HS-5 (cell line): ENCODE data around the gene SGK1.
A peak's percentile ranks its signal among the peaks of the same experiment; 100 is the strongest.
"Not testable (repeated sequence)": the region's sequence is repeated elsewhere in the genome, so short reads cannot be mapped to it uniquely, and the experiment has no call there.

Source experiments
- DNase-seq: peaks from one replicate; pipeline ENCODE4 v3.0.0-alpha.2; 2012; ENCODE audit warnings: low read depth

The SGK1 gene

DNA sequence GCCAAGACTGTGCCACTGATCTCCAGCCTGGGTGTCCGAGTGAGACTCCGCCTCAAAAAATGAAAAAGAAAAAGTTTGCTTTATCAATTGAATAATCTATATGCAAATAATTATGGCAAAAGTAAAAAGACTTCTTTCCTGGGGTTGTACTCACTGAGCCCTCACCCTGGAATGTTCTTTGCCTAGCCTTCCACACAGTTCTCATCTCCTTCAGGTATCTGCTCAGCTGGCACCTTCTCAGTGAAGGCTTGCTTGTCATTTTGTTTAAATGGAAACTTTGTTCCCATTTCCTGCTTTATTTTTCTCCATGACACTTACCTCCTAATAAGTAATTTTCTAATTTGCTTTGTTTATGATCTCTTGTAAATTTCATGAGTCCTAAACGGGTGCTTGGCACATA, 96.7 kb downstream of the SGK1 start:
- no peak for DNase-seq

DNA sequence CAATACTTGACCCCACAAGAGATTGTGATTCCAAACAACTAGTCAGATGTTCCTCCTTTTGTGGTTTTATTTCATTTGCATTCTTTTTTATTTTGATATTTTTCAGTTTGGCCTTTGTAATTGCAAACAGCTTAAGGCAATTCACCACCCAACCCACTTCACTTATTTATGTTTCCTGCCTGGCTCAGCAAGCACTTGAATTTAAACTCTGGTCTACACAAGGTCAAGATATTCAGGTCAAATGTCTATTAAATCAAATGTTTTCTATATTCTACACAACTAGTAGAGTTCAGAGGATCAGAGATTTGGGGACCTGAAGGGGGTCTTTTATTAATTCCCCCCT, 100.1 kb downstream of the SGK1 start:
- DNase-seq = no peak

DNA sequence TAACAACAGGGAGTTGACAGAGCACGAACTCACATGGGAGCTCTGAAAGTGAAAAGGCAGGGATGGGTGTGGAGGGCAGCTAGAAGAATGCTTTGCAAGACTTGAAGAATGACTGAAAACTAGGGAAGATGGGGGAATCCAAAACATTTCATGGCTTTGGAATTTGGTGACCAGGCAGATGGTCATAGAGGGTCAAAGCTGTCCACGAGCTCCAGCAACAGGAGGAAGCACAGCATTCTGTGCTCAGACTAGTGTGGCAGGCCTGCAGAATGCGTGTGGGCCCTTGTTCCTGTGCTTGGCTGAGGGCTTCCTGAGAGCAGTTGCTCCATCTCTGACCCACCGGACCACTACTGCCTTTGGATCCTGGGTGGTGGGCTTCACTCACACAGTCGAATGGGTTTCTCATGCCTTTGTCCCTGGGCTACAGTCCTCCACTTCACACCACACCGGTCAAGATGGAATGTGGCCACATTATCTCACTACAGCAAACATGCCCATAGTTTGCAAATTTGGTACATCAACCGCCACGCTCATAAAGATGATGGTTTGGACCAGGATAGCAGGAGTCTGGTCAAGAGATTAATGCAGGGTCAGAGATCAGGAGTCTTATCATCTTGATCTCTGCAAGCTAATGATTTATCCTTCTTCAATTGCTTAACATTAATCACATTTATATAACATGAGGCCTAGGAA, 100.7 kb downstream of the SGK1 start:
- peak; percentile 29 for DNase-seq

DNA sequence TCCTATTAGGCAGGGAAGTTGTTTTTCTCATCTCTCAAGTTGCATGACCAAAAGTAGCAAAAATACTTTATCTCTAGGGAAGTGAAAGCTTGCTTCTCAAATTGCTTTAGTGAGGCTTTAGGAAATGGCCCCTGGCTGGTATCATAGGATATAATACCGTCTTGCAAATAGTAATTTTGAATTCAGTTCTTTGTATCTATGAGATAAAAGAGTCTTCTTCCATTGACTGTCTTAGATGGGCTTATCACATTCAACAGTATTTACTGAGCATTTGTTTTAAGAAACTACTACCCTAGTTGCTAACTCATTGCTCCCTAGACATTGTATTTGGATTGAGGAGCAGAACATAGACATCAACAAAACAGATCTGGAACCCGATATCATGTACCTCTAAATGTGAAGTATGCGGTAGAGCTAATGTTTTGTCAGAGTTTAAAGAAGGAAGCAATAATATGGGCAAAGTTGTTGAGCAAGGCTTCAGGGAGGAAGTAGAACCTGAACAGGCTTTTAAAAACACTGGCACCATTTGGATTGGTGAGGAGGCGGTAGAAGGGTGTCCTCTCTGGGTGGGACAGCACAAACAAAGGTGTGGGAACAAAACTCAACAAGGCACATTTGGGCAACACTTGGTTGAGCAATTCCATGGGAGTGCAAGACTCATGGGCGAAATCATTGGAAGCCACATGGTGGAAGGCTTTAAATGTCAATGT, 101.5 kb downstream of the SGK1 start:
- no peak for DNase-seq

DNA sequence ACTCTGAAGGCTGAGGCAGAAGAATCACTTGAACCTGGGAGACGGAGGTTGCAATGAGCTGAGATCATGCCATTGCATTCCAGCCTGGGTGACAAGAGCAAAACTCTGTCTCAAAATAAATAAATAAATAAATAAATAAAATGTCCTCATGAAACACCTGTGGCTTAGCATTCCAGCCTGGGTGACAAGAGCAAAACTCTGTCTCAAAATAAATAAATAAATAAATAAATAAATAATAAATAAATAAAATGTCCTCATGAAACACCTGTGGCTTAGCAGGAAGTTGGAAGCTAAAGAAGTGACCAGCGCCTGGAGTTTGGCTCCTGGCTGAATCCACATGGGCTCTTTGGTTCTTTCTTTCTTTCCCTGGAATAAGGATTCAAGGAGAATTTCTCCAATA, 104.5 kb downstream of the SGK1 start:
- DNase-seq = not testable (repeated sequence)

DNA sequence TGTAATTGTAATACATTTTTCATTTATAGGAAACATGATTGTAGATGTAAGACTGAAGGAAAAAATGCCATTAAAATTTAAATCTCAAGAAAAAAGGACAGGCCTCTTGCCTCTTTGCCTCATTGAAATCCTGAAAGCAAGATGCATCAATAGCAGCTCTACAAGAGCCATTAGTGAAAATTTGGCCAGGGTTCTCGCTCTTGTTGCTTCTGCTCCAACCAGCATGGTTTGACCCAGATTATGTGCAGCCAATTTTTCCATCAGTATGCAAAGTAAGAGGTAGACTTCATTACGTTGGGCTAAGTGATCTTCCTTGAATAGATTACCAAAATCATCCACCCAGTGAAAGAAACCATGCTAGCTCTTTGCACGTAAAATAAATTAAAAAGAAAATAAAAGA, 106.6 kb downstream of the SGK1 start:
- DNase-seq = no peak

DNA sequence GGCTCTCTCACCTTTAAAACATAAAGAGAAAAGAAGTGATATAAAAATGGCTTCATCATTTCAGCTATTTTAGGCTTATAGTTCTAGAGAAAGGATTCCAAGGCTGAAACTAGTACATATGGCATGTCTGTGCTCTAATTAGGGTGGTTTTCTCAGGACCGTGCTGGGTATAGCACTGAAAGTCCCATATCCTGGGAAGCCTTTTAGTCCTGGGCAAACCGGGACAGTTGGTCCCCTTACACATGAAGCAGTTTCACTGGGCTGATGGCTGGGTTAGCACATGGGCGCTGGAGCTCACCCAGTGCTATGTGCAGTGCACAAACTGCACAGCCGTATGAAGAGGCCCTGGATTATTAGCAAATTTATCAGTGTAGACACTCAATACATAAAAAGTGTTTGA, 110.5 kb downstream of the SGK1 start:
- DNase-seq = no peak

DNA sequence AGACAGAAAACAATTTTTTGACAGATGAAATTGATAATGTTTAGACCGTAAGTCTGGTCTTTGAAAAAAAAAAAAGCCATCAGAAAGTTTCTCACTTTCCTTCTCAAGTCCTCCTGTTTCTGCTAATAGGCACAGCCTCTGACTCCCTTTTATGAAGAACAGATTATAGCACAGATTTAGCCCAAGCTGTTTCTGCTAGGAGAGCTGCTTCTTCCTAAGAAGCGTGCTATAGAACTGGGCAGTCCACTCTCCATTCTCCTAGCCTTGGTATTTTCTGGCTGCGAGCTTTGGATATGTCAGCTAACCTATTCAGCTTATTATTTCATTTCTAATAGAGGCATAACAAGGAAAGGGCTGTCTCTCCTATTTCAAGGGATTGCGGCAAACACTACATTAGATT, 112.5 kb downstream of the SGK1 start:
- no peak for DNase-seq

DNA sequence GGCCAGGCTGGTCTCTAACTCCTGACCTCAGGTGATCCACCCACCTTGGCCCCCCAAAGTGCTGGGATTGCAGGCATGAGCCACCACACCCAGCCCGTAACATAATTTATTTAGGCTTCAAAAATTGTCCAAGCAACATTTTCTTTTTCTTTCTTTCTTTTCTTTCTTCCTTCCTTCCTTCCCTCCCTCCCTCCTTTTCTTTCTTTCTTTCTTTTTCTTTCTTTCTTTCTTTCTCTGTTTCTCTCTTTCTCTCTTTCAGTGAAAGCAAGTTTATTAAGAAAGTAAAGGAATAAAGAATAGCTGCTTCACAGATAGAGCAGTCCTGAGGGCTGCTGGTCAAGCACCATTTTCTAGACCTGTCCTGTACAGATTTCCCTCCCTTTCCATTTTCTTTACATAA, 113.2 kb downstream of the SGK1 start:
- not testable (repeated sequence) for DNase-seq

DNA sequence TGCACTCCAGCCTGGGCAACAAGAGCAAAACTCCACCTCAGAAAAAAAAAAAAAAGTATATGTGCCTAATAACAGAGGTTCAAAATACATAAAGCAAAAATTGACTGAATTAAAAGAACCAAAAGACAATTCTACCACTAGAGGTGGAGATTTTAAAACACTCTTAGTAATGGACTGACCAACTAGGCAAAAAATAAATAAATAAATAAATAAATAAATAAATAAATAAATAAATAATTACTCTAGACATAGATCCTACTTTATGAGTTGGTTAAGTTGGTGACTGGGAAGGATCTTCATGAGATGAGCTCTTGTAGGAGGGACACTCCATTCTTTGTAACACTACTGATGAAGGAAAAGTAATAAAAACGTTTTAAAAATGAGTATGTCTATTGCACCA, 113.9 kb downstream of the SGK1 start:
- DNase-seq = no peak

DNA sequence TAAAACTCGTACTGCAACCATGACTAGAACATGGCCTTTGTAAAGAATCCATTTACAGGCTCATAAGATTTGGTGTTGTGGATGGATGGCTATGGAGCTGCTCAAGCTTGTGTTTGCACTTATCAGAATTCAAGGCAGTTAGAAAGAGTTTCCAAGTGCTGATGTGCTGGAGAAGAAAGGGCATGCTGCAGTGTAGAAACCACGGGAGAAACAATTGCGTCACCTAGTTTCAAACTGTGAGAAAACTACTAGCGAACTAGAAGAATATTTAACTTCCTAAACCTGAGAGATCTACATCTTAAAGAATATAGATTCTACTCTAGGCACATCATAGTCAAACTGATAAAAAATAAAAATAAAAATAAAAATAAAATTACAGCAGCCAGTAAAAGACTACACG, 116.2 kb downstream of the SGK1 start:
- no peak for DNase-seq

DNA sequence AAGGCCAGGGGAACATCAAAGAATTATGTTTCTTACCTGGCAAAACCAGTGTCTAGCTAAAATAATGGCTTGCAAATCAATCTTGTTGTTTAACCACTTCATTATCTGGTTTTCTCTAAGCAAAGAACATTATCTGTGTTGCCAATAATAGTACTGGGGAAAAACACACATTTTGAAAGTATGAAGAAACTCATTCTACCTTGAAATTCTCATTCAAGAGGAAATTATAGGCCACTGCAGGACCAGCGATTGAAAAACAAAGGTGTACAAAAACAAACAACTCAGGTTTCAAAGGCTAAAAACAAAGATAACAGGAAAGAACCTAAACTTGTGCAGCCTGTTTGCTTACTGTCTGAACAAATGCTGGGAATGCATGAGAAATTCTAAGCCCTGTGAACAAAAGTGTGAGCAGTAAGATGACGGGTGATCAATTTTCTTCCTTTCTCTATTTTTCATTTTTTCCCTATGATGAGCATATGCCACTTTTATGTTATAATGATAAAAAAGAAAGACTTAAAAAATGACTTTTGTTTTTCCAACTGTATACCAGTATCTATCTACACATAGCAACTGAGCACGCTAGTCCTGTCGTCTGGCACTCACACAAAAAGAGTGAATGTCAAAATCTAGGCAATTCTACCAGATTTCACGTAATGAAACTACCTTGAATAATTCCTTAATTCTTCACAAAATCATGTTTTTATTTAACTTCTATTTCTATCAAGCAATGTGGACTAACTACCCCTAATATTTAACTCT, 117.9 kb downstream of the SGK1 start:
- no peak for DNase-seq

DNA sequence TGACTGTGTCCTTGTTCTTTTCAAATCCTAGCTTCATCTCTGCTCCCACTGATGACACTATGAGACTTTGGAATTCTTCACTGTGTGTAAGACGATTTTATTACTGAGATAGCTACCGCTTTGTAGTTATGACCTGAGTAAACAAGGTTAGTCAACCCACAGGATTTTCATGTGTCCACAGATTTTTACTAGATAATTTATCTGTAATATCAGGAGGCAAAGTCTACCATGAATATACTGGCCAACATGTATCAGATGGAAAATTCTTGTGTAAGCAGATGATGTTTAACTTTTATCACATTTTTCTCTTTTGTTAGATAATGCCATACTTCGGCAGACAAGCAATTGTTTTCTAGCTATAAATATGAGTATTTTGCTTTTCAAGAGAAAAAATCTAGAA, 119.8 kb downstream of the SGK1 start:
- DNase-seq = peak; percentile 32

DNA sequence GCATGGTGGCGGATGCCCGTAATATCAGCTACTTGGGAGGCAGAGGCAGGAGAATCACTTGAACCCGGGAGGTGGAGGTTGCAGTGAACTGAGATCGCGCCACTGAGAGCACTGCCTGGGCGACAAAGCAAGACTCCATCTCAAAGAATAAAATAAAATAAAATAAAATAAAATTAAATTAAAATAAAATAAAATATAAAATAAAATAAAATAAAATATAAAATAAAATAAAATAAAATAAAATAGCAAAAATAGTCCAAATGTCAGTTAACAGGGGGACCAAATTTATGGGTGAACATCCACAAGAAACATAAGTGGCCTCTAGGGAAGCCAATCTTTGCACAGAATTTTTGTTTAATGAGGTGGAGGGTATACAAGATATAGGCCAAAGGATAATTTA, 120.2 kb downstream of the SGK1 start:
- DNase-seq = not testable (repeated sequence)

DNA sequence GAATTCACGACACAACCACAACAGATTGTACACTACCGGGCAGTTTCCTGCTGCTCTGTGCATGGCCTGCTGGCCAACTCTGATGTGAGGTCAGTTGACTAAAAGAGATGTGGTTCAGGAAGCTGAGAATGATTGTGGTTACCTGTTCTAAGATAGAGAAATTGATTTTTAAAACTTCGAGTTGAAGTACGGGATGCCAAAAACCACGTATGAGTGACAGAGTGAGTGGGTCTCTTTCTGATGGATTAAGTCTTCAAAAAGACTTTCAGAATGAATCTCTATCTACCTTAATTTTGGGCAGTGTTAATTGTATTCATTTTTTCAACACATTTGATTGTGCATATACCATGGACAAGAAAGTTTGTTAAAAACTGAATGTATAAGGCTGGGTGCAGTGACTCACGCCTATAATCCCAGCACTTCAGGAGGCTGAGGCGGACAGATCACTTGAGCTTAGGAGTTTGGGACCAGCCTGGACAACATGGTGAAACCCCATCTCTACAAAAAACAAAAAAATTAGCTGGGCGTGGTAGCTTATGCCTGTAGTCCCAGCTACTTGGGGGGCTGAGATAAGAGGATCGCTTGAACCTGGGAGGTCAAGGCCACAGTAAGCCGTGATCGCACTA, 121.2 kb downstream of the SGK1 start:
- DNase-seq = no peak

DNA sequence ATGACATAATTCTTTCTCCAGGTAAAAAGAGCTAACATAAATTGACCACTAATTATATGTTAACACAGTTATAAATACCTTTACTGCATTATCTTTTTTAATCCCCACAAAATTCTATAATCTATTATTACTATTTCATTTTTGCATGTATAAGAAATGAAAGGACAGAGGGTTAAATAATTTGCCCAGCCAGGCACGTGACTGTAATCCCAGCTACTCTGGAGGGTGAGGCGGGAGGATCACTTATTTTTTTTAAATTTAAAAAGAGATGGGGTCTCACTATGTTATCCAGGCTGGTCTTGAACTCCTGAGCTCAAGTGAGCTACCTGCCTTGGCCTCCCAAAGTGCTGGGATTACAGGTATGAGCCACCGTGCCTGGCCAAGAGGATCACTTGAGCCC, 121.9 kb downstream of the SGK1 start:
- no peak for DNase-seq

DNA sequence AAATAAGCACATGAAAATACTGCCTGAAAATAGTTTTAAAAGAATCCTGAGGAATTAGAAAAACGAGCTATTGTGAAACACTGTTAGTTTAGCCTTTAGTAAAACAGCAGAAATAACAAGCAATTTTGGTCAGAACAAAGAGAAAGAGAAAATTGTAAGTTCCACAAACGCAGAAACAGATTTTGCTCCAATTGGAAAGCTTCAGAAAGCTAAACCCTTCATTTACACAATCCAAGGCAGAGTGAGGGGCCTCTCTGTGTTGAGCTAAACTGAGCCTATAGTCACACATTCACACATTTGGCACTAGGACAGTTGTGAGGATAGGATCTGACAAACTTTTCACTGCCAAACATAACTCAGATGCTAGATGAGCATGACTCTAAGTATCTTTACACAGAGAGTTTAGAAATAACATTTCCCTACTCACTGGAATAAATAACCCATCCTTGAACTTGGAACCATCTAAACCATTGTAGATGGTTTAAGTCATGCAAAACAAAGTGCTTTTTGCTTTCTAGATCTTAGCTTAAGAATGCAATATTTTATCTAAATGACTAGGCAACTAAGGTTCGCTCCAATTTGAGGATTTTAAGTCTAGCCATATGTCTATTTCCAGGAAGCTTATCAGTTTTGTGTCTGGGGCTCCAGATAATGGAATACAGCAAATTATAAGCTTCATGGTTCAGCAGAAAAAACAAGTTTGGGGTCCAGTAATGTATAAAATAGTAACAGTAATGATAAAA, 122.6 kb downstream of the SGK1 start:
- DNase-seq = no peak

DNA sequence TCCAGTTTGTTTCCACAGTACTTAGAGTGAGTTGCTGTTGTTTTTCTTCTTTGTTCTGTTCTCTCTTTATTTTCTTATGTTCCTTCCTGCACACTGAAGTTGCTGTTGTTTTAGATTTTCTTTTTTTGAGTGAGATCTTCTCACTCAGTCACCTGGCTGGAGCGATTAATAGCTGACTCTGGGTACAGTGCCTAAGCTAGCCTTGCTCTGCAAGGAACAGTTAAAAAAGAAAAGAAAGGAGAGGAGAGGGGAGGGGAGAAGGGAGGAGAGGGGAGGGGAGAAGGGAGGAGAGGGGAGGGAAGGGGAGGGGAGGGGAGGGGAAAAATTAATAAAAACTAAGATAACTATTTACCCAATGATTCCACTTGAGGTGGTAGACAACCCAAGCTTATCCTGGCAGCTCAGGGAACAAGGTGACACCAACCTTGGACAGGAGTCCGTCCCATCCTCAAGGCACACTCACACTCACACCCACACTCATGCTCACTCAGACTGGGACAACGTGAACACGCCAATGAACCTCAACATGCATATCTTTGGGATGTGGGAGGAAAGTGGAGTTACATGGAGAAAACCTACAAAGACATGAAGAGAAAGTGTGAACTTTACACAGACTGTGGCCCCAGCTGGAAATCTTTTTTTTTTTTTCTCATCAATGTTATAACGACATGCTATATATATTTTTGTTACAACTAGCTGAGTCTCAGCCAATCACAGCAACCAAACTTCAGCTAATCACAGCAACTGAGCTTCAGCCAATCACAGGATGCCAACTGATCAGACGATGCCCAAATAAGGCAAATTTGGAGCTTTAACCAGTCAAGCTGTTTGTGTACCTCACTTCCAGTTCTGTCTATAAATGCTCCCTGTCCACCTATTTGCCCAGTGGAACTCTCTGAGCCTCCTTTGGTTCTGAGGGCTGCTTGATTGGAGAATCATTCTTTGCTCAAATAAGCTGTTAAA, 124.1 kb downstream of the SGK1 start:
- DNase-seq = no peak

DNA sequence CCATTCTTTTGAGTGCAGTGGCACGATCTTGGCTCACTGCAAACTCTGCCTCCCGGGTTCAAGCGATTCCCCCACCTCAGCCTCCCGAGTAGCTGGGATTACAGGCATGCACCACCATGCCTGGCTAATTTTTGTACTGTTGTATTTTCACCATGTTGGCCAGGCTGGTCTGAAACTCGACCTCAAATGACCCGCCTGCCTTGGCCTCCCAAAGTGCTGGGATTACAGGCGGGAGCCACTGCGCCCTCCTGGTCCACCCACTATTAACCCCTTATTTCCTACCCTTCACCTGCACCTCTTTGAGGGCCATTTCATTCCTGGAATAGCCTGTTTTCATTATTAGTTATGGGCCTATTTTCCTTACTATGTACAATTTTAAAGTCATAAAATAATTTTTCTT, 125.3 kb downstream of the SGK1 start:
- DNase-seq = not testable (repeated sequence)

DNA sequence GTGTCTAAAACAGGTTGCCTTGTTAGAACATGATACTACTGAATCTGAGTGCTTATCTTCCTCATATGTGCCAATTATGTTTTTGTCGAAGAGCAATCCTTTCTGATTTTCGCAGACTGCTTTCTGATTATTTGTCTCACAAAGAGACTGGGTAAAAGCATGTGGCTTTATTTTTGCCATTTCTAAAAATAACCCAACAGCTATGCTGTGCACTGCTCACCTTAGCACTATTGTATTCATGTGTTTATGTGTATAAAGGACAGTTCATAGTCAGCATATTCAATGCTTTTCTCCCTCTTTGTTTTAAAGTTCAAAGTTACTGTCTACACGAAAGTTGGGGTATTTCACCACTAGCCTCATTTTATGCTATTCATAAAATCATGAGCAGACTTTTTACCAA, 127.0 kb downstream of the SGK1 start:
- no peak for DNase-seq

DNA sequence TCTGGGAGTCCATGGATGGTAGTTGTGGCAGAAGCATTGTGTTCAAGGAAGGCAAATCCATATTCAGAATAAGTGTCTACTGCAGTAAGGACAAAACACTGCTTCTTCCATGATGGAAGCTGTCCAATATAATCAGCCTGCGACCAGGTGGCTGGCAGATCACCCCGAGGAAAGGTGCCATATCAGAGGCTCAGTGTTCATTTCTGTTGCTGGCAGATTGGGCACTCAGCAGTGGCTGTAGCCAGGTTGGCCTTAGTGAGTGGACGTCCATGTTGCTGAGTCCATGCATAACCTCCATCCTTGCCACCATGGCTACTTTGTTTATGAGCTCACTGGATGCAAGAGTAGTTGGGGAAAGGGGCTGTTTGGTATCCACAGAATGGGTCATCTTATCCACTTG, 130.2 kb downstream of the SGK1 start:
- no peak for DNase-seq
